ENCODE measurements around the gene APOBR.

The APOBR gene

DNA sequence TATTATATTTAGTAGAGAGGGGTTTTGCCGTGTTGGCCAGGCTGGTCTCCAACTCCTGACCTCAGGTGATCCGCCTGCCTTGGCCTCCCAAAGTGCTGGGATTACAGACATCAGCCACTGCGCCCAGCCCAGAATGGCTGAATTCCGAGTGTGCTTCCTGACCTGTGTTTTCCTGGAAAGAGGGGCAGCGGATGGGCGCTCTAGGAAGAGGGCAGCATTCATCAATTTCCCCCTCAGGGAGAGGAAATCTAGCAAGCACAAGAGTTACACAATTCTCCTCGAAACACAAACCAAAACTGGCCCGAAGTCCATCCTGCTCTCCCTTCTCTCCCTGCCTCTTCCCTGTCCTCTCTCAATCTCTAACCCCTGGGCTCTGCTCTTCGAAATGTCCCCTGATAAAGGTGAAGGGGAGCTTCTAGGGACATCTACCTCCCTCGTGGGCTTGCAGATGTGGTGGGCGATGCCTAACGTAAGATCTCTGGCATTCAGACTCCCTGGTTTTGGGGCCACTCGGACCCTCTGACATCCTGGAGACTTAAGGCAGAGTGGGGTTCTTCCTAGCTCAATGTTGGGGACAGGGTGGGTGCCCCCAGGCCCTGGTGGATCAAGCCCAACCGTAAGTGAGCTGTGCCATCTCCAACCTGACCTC lies 11.2 kb downstream of the APOBR start:
- H3K27me3 ChIP-seq (ENCODE audit: control insufficient read depth in 5 of 5, insufficient read depth in 4 of 5, low read length in 5 of 5), result peaks cover 0 to 6% (median 0%) of the 10 kb centered on the region in 5 donors
- peak overlapping the region in 2 of 5 donors; percentile 10 to 40 for H3K4me3 ChIP-seq (ENCODE audit: low read depth in 1 of 5, low read length in 5 of 5)
- peak overlapping the region in 3 of 5 donors; percentile 21 to 41 (median 30) for H3K9ac ChIP-seq (ENCODE audit: low read length in 5 of 5)
- H3K36me3 ChIP-seq (ENCODE audit: control insufficient read depth in 5 of 5, insufficient read depth in 5 of 5, low read length in 5 of 5), result no peaks in the 10 kb centered on the region
- H3K9me3 ChIP-seq (ENCODE audit: control insufficient read depth in 5 of 5, low read length in 5 of 5), result no peaks in the 10 kb centered on the region
- H3K4me1 ChIP-seq (ENCODE audit: control insufficient read depth in 5 of 5, insufficient read depth in 5 of 5, low read length in 5 of 5), result peaks cover 4 to 28% (median 24%) of the 10 kb centered on the region in 5 donors
- no peak overlapping the region for H3K27ac ChIP-seq (ENCODE audit: low read depth, low read length)

DNA sequence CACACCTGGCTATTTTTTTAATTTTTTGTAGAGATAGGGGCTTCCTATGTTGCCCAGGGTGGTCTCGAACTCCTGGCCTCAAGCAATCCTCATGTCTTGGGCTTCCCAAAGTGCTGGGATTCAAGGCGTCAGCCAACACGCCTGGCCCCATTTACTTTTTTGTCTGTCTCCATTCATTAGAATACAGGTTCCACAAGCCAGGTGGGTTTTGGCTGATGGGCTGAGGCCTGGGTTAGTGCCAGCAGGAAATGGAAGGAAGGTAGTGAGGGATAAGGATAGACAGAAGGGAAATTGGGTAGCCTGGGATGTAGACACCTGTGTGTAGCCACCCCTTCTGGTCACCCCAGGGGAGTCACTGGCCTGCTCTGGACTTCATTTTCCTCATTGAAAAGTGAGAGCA lies 16.6 kb downstream of the APOBR start:
- peaks cover 2 to 15% (median 12%) of the 10 kb centered on the region in 5 donors for H3K4me1 ChIP-seq (ENCODE audit: control insufficient read depth in 5 of 5, insufficient read depth in 5 of 5, low read length in 5 of 5)
- no peaks in the 10 kb centered on the region for H3K9me3 ChIP-seq (ENCODE audit: control insufficient read depth in 5 of 5, low read length in 5 of 5)
- H3K36me3 ChIP-seq (ENCODE audit: control insufficient read depth in 5 of 5, insufficient read depth in 5 of 5, low read length in 5 of 5), result no peaks in the 10 kb centered on the region
- no peak overlapping the region for H3K9ac ChIP-seq (ENCODE audit: low read length in 5 of 5)
- H3K27ac ChIP-seq (ENCODE audit: low read depth, low read length), result no peak overlapping the region
- H3K27me3 ChIP-seq (ENCODE audit: control insufficient read depth in 5 of 5, insufficient read depth in 4 of 5, low read length in 5 of 5), result no peaks in the 10 kb centered on the region
- no peak overlapping the region for H3K4me3 ChIP-seq (ENCODE audit: low read depth in 1 of 5, low read length in 5 of 5)

DNA sequence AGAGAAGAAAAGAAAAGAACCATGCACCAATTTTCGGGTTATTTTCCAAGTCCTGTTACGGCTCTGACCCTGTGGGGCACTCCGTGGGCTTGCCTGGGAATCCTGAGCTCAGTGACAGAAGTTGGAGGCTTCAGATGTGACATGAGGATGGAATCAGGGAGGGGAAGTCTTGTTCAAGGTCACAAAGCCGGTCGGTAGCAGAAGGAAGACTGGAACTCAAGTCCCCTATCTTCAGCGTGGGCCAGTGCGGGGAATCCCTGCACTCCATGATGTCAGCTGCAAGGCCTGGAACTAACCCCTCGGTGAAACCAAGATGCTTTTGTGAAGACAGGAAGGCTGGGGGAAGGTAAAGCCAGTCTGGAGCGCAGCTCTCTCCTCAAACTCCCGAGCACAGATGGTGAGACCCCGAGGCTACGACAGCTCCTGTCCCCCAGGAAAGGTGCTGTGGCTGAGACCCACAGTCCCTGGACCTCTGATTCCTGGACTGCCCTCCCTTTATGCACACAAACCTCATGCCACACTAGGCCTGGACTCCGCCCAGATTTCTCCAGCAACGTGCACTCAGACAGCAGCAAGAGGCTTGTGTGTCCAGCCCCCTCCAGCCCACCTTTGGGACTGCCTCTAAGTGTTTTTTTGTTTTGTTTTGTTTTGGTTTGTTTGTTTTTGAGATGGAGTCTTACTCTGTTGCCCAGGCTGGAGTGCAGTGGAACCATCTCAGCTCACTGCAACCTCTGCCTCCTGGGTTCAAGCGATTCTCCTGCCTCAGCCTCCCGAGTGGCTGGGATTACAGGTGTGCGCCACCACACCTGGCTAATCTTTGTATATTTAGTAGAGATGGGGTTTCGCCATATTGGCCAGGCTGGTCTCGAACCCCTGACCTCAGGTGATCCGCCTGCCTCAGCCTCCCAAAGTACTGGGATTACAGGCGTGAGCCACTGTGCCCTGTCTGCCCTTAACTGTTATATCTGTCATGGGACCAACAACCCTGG lies 17.7 kb downstream of the APOBR start:
- Histone ChIP-seq H3K9me3 (ENCODE audit: control insufficient read depth in 5 of 5, low read length in 5 of 5) (no peaks in the 10 kb centered on the region), H3K4me3 (ENCODE audit: low read depth in 1 of 5, low read length in 5 of 5) (no peak overlapping the region), H3K4me1 (ENCODE audit: control insufficient read depth in 5 of 5, insufficient read depth in 5 of 5, low read length in 5 of 5) (peaks cover 0 to 8% (median 7%) of the 10 kb centered on the region in 5 donors), H3K27ac (ENCODE audit: low read depth, low read length) (no peak overlapping the region), H3K27me3 (ENCODE audit: control insufficient read depth in 5 of 5, insufficient read depth in 4 of 5, low read length in 5 of 5) (no peaks in the 10 kb centered on the region), H3K36me3 (ENCODE audit: control insufficient read depth in 5 of 5, insufficient read depth in 5 of 5, low read length in 5 of 5) (no peaks in the 10 kb centered on the region), H3K9ac (ENCODE audit: low read length in 5 of 5) (no peak overlapping the region)

- Histone ChIP-seq H3K4me3 (ENCODE audit: low read depth in 1 of 5, low read length in 5 of 5) (no peak overlapping the region), H3K27ac (ENCODE audit: low read depth, low read length) (no peak overlapping the region), H3K36me3 (ENCODE audit: control insufficient read depth in 5 of 5, insufficient read depth in 5 of 5, low read length in 5 of 5) (no peaks in the 10 kb centered on the region), H3K9ac (ENCODE audit: low read length in 5 of 5) (no peak overlapping the region), H3K4me1 (ENCODE audit: control insufficient read depth in 5 of 5, insufficient read depth in 5 of 5, low read length in 5 of 5) (peaks cover 0 to 3% (median 0%) of the 10 kb centered on the region in 5 donors), H3K9me3 (ENCODE audit: control insufficient read depth in 5 of 5, low read length in 5 of 5) (no peaks in the 10 kb centered on the region), H3K27me3 (ENCODE audit: control insufficient read depth in 5 of 5, insufficient read depth in 4 of 5, low read length in 5 of 5) (no peaks in the 10 kb centered on the region)
These were observed 19.2 kb downstream of the APOBR start for GRCh38 chr16:28513484-28514181.

DNA sequence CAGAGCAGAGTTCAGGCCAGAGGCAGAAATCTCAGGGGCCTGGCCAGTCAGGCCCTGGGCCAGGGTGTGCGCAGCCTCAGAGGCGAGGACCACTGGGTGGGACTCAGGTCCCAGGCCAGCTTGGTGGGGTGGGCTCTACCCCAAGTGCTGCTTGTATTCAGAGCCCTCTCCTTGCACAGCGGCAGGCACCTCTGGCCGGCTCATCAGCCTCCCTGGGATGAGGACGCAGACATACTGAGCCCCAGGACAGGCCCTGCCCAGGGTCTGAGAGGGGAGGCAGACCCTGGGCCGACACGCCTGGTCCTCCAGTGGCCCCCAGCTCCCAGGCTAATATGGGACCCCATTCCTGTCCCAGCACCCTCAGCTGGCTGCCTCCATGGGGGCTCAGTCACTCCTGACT lies 19.8 kb downstream of the APOBR start:
- no peaks in the 10 kb centered on the region for H3K9me3 ChIP-seq (ENCODE audit: control insufficient read depth in 5 of 5, low read length in 5 of 5)
- no peak overlapping the region for H3K9ac ChIP-seq (ENCODE audit: low read length in 5 of 5)
- H3K4me3 ChIP-seq (ENCODE audit: low read depth in 1 of 5, low read length in 5 of 5), result no peak overlapping the region
- no peak overlapping the region for H3K27ac ChIP-seq (ENCODE audit: low read depth, low read length)
- peaks cover 0 to 3% (median 0%) of the 10 kb centered on the region in 5 donors for H3K4me1 ChIP-seq (ENCODE audit: control insufficient read depth in 5 of 5, insufficient read depth in 5 of 5, low read length in 5 of 5)
- H3K36me3 ChIP-seq (ENCODE audit: control insufficient read depth in 5 of 5, insufficient read depth in 5 of 5, low read length in 5 of 5), result no peaks in the 10 kb centered on the region
- no peaks in the 10 kb centered on the region for H3K27me3 ChIP-seq (ENCODE audit: control insufficient read depth in 5 of 5, insufficient read depth in 4 of 5, low read length in 5 of 5)

DNA sequence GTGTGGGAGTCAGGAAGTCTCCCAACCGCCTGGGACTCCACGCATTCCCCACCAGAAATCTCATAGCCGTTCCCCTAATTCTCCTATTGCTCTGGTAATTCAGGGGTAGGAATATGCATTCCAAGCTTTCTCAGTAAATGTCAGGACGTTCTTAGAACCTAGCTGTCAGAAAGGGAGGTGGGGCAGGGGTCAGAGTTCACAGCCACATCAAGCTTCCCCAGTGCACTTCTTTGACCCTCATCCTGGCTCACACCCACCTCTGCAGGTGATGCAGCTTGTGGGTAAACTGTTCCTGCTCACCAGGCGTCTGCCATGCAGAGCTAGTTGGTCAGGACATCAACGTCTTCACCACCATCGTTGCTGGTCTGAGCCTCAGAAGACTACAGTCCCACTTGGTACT lies 26.2 kb downstream of the APOBR start:
- no peak overlapping the region for H3K27ac ChIP-seq (ENCODE audit: low read depth, low read length)
- no peaks in the 10 kb centered on the region for H3K9me3 ChIP-seq (ENCODE audit: control insufficient read depth in 5 of 5, low read length in 5 of 5)
- no peaks in the 10 kb centered on the region for H3K27me3 ChIP-seq (ENCODE audit: control insufficient read depth in 5 of 5, insufficient read depth in 4 of 5, low read length in 5 of 5)
- no peaks in the 10 kb centered on the region for H3K36me3 ChIP-seq (ENCODE audit: control insufficient read depth in 5 of 5, insufficient read depth in 5 of 5, low read length in 5 of 5)
- peaks cover 2 to 18% (median 16%) of the 10 kb centered on the region in 5 donors for H3K4me1 ChIP-seq (ENCODE audit: control insufficient read depth in 5 of 5, insufficient read depth in 5 of 5, low read length in 5 of 5)
- no peak overlapping the region for H3K9ac ChIP-seq (ENCODE audit: low read length in 5 of 5)
- H3K4me3 ChIP-seq (ENCODE audit: low read depth in 1 of 5, low read length in 5 of 5), result no peak overlapping the region

DNA sequence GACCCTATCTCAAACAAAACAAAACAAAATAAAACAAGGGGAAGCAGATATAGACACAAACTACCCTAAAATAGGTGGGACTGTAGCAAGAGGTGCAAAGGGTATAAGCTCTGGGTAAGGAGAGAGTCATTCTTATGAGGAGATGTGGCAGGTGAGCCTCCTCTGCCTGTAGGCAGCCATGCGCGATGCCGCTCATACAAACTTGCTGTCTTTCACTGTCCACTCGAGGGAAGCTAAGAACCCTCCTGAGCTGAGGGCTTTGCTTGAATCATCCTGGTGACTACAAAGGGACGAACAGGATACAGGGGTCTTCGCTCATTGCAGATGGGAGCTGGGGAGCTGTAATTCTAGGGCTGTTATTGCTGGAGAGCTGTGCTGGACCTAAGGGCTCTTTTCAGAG lies 27.0 kb downstream of the APOBR start:
- Histone ChIP-seq H3K27ac (ENCODE audit: low read depth, low read length) (no peak overlapping the region), H3K27me3 (ENCODE audit: control insufficient read depth in 5 of 5, insufficient read depth in 4 of 5, low read length in 5 of 5) (no peaks in the 10 kb centered on the region), H3K9ac (ENCODE audit: low read length in 5 of 5) (no peak overlapping the region), H3K36me3 (ENCODE audit: control insufficient read depth in 5 of 5, insufficient read depth in 5 of 5, low read length in 5 of 5) (no peaks in the 10 kb centered on the region), H3K4me3 (ENCODE audit: low read depth in 1 of 5, low read length in 5 of 5) (no peak overlapping the region), H3K9me3 (ENCODE audit: control insufficient read depth in 5 of 5, low read length in 5 of 5) (no peaks in the 10 kb centered on the region), H3K4me1 (ENCODE audit: control insufficient read depth in 5 of 5, insufficient read depth in 5 of 5, low read length in 5 of 5) (peaks cover 2 to 22% (median 18%) of the 10 kb centered on the region in 5 donors)

DNA sequence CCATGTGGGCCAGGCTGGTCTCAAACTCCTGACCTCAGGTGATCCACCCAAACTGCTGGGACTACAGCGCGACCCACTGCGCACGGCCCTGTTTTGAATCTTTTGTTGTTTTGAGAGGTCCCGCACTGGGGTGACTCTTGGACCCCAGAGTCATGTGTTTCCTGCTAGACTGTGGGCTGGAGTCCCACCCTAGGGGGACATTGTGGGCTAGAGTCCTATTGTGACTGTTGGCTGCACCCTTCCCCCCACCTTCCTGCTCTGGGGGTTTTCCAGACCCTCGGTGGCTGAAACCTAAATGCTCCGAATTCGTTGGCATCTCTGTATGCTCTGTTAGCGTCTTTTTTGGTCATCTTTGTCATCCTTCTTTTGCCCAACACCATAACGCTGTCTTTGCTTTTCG lies 28.3 kb downstream of the APOBR start:
- H3K9me3 ChIP-seq (ENCODE audit: control insufficient read depth in 5 of 5, low read length in 5 of 5), result no peaks in the 10 kb centered on the region
- peaks cover 2 to 28% (median 18%) of the 10 kb centered on the region in 5 donors for H3K4me1 ChIP-seq (ENCODE audit: control insufficient read depth in 5 of 5, insufficient read depth in 5 of 5, low read length in 5 of 5)
- no peak overlapping the region for H3K9ac ChIP-seq (ENCODE audit: low read length in 5 of 5)
- H3K27ac ChIP-seq (ENCODE audit: low read depth, low read length), result no peak overlapping the region
- H3K27me3 ChIP-seq (ENCODE audit: control insufficient read depth in 5 of 5, insufficient read depth in 4 of 5, low read length in 5 of 5), result no peaks in the 10 kb centered on the region
- H3K4me3 ChIP-seq (ENCODE audit: low read depth in 1 of 5, low read length in 5 of 5), result no peak overlapping the region
- H3K36me3 ChIP-seq (ENCODE audit: control insufficient read depth in 5 of 5, insufficient read depth in 5 of 5, low read length in 5 of 5), result no peaks in the 10 kb centered on the region

GRCh38 chr16:28524681-28525171 lies 30.3 kb downstream of the APOBR start:
- H3K27me3 ChIP-seq (ENCODE audit: control insufficient read depth in 5 of 5, insufficient read depth in 4 of 5, low read length in 5 of 5), result no peaks in the 10 kb centered on the region
- no peaks in the 10 kb centered on the region for H3K9me3 ChIP-seq (ENCODE audit: control insufficient read depth in 5 of 5, low read length in 5 of 5)
- H3K4me1 ChIP-seq (ENCODE audit: control insufficient read depth in 5 of 5, insufficient read depth in 5 of 5, low read length in 5 of 5), result peaks cover 2 to 30% (median 18%) of the 10 kb centered on the region in 5 donors
- no peak overlapping the region for H3K9ac ChIP-seq (ENCODE audit: low read length in 5 of 5)
- peak overlapping the region; percentile 30 for H3K27ac ChIP-seq (ENCODE audit: low read depth, low read length)
- H3K36me3 ChIP-seq (ENCODE audit: control insufficient read depth in 5 of 5, insufficient read depth in 5 of 5, low read length in 5 of 5), result no peaks in the 10 kb centered on the region
- no peak overlapping the region for H3K4me3 ChIP-seq (ENCODE audit: low read depth in 1 of 5, low read length in 5 of 5)

Measured in subcutaneous abdominal adipose tissue (tissue), 5 donors.